GM18526 (cell line): Measurements from ENCODE around the gene SMCO1.

ENCODE experiments used
- POLR2A ChIP-seq: IDR thresholded peaks from 3 replicates; pipeline ENCODE4 v1.6.1; 2011; ENCODE audit not compliant: insufficient read length; ENCODE audit errors: extremely low read depth

The SMCO1 gene

GRCh38 chr3:196514913-196515621 is at the start of gene SMCO1:
Gene SMCO1 (minus strand): TSS chr3:196515346. CDS start chr3:196515209, 137 bp downstream.
- TF ChIP-seq POLR2A: no peak

- no peak for TF ChIP-seq POLR2A
These were observed 48.6 kb upstream of the SMCO1 start for GRCh38 chr3:196563721-196564225.

- TF ChIP-seq POLR2A: no peak
These were observed 44.7 kb upstream of the SMCO1 start for GRCh38 chr3:196559826-196560225.

- TF ChIP-seq POLR2A: no peak
These were observed 43.3 kb upstream of the SMCO1 start for GRCh38 chr3:196558476-196558875.

GRCh38 chr3:196557236-196557635 is 42.1 kb upstream of the SMCO1 start:
- no peak for TF ChIP-seq POLR2A

GRCh38 chr3:196555295-196555694 is 40.1 kb upstream of the SMCO1 start:
- TF ChIP-seq POLR2A: no peak

- TF ChIP-seq POLR2A: no peak
These were observed 39.1 kb upstream of the SMCO1 start for GRCh38 chr3:196554205-196554604.

GRCh38 chr3:196553551-196553950 is 38.4 kb upstream of the SMCO1 start:
- TF ChIP-seq POLR2A: no peak

GRCh38 chr3:196552253-196552652 is 37.1 kb upstream of the SMCO1 start:
- TF ChIP-seq POLR2A: no peak

GRCh38 chr3:196547067-196547466 is 31.9 kb upstream of the SMCO1 start:
- TF ChIP-seq POLR2A: no peak

GRCh38 chr3:196546537-196546936 is 31.4 kb upstream of the SMCO1 start:
- no peak for TF ChIP-seq POLR2A

- no peak for TF ChIP-seq POLR2A
These were observed 29.4 kb upstream of the SMCO1 start for GRCh38 chr3:196544491-196544992.

- no peak for TF ChIP-seq POLR2A
These were observed 26.7 kb upstream of the SMCO1 start for GRCh38 chr3:196541684-196542445.

- TF ChIP-seq POLR2A: no peak
These were observed 22.3 kb upstream of the SMCO1 start for GRCh38 chr3:196537319-196537984.

GRCh38 chr3:196533260-196533681 is 18.1 kb upstream of the SMCO1 start:
- no peak for TF ChIP-seq POLR2A

GRCh38 chr3:196531418-196531817 is 16.3 kb upstream of the SMCO1 start:
- TF ChIP-seq POLR2A: no peak

- peak; percentile 82 for TF ChIP-seq POLR2A
These were observed 13.6 kb upstream of the SMCO1 start for GRCh38 chr3:196528639-196529233.
